Omental fat pad (tissue), 4 donors: ENCODE data around the gene CMIP. TPM values are rescaled to one million over a fixed set of nuclear protein-coding genes. Genes with fewer than 3 reads are reported as not detected.

ENCODE experiments used
- ATAC-seq: fragments of 150-250 bp; one replicate; pipeline ENCODE4 v1.9.1; 2016; ENCODE audit warnings: mild to moderate bottlenecking, moderate library complexity; ENCODE audit not compliant: low FRiP score
- DNase-seq: peaks from one replicate; pipeline ENCODE4 v3.0.0-alpha.2; 2019; ENCODE audit warnings: low spot score
- total RNA-seq, 4 donors: library from RNA; depleted of rRNA; stranded (reverse); fragments of >200 nt; gene quantifications; one replicate each; pipeline ENCODE4 v1.1.0, GENCODE V29; 2016
- TF ChIP-seq, protein P1 (sequence below), 3 donors: fragments of 450-650 bp; IDR thresholded peaks; one replicate each; pipeline ENCODE4 v1.5.1; 2016 to 2017; ENCODE audit warnings: antibody characterized with exemption in 3 of 3, mild to moderate bottlenecking in 3 of 3, moderate library complexity in 2 of 3

CMIP gene
- total RNA-seq, 4 donors from 2014 or later = 15.8 to 52.8 (median 32.0) TPM

DNA sequence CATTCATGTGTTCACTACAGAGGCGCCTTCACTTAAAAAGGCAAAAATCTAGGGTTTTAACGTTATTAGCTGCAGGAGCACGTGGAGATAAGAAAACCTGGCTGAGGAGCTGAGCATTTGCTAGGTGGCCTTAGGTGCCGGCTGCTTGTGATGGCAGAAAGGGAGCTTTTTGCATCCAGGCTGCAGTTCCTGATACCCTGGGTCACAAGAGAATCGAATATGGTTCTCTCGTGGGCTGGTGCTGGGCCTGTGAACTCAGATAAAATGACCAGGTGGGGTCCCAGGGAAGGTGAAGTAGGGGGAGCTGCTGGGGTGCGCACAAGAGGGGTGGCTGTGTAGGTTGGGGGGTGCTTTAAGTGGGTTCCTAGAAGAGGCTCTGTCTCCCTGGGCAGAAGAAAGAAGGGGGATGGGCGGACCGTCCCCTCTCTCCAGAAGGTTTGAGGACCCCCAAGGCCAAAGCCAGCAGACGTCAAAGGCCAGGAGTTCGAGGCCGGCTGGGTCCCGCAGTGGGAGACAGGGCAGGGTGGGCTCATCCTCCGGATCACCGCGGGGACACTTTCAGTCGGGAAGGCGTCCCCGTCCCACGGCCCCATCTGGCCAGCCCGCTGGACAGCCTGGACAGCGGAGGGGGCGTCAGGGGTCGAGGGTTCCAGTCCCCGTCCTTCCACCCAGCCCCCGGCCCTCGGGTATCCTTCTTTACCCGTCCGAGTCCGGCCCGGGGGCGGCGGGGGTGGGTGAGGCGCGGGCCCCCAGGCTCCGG is 740 bp upstream of the CMIP start:
- ATAC-seq (peak; percentile 6), DNase-seq (no peak)
- TF ChIP-seq, protein P1, sequence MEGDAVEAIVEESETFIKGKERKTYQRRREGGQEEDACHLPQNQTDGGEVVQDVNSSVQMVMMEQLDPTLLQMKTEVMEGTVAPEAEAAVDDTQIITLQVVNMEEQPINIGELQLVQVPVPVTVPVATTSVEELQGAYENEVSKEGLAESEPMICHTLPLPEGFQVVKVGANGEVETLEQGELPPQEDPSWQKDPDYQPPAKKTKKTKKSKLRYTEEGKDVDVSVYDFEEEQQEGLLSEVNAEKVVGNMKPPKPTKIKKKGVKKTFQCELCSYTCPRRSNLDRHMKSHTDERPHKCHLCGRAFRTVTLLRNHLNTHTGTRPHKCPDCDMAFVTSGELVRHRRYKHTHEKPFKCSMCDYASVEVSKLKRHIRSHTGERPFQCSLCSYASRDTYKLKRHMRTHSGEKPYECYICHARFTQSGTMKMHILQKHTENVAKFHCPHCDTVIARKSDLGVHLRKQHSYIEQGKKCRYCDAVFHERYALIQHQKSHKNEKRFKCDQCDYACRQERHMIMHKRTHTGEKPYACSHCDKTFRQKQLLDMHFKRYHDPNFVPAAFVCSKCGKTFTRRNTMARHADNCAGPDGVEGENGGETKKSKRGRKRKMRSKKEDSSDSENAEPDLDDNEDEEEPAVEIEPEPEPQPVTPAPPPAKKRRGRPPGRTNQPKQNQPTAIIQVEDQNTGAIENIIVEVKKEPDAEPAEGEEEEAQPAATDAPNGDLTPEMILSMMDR (IDR thresholded peaks at IDR 0.05) = no peak

DNA sequence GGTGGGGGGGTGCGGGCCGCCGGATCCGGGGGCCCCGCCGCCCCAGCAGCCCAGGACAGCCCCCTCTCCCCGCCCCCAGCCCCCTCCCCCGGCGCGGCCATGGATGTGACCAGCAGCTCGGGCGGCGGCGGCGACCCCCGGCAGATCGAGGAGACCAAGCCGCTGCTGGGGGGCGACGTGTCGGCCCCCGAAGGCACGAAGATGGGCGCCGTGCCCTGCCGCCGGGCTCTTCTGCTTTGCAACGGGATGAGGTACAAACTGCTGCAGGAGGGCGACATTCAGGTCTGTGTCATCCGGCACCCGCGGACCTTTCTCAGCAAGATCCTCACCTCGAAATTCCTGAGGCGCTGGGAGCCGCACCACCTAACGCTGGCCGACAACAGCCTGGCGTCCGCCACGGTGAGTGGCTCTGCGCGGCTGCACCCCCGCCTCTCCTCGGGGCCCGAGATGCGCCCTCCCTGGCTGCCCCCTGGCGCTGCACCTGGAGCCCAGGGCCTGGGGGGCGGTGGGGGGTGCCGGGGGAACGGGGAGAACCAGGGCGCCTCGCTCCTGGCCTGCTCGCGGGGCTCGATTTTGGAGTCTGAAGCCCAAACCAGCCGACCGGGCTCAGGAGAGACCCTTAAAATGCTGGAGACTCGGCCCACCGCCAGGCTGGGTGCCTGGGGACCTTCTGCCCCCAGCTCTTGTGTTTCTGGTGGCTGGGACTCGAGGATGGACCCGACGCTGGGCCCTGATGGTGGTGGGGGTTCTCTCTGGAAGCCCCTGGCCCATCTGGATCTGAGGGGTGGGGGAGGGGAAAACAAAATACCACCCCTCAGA is 744 bp downstream of the CMIP start:
- DNase-seq (no peak), ATAC-seq (peak; percentile 21)
- TF ChIP-seq, protein P1 (IDR thresholded peaks at IDR 0.05) = no peak

- TF ChIP-seq, protein P1 (IDR thresholded peaks at IDR 0.05) = no peak
- DNase-seq (no peak), ATAC-seq (no peak)
Observed at GRCh38 chr16:81445966-81446906, 1.6 kb downstream of the CMIP start.

DNA sequence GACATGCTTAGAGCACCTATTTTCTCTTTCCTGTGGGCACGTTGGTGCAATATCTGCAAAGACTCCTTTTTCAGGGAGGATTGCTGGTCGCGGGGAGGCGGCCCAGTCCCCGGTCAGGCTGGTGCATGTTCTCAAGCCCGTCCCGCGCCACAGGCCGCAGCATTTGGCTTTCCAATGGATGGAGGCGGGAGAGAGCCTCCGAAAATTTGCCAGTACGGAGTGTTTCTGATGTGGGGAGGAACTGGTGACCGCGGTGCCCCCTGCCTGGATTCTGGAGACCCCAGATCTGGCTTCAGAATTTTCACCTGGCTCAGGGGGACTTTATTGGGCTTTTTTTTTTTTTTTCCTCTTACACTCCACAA is 2.3 kb downstream of the CMIP start:
- TF ChIP-seq, protein P1 (IDR thresholded peaks at IDR 0.05) = no peak
- DNase-seq = no peak
- no peak for ATAC-seq

DNA sequence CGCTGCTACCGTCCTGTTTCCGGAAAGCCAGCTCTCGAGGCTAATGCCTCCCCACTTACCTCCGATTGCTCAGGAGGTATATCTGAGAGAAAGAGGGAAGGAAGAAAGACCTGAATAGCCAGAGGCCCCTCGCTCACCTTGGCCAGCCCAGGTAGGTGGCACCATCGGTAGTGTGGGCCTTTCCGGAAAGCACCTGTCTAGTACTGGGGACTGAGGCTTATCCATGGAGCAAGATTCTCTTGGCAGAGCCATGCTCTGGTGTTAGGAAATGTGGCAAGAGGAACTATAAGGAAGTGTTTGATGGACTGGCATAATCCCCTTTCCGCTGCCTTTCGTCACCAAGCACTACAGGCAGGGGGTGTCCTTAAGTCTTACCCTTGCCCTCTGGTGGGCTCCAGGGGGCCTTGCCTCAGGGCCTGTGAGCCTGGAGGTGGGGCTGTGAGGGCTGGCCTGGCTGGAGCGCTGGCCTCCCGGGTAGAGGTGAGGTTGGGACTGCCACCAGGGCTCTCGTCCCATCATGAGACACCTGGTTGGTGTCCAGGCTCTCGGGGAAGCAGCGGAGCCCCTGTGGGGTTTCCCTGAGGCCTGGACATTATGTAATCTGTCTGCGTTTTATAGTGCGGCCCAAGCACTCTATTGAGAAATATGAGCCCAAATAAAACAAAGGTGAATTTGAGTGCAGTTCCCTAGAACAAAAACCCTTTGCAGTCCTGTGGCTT is 2.9 kb downstream of the CMIP start:
- TF ChIP-seq, protein P1 (IDR thresholded peaks at IDR 0.05) = no peak
- DNase-seq (no peak), ATAC-seq (no peak)
